ENCODE results near the gene TTBK1.

DNA sequence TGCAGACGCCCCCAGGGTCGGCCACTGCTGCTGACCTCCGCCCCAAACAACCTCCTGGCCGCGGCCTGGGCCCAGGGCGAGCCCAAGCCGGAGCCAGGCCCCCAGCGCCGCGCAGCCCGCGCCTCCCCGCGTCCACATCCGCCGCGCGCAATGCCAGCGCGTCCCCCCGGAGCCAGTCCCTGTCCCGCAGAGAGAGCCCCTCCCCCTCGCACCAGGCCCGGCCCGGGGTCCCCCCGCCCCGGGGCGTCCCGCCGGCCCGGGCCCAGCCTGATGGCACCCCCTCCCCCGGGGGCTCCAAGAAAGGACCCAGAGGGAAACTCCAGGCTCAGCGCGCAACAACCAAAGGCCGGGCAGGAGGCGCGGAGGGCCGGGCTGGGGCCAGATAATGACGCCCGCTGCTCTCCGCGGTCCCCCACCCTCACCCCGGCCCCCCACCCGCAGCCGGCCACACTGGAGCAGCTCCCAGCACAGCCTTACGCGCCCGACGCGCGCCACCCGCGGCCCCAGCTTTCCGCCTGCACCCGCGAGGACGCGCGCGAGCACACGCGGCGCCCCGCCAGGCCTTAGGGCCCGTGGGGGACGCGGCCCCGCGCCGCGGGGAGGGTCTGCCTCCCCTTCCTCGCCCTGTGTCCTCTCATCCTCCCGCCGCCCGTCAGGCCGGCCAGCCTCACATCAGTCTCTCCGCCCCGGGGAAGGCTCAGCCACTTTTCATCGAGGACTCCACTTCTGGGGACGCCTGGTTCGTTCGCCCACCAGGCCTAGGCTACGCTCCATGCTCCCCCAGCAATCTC lies 41.9 kb downstream of the TTBK1 start:
- TF ChIP-seq, protein P1, sequence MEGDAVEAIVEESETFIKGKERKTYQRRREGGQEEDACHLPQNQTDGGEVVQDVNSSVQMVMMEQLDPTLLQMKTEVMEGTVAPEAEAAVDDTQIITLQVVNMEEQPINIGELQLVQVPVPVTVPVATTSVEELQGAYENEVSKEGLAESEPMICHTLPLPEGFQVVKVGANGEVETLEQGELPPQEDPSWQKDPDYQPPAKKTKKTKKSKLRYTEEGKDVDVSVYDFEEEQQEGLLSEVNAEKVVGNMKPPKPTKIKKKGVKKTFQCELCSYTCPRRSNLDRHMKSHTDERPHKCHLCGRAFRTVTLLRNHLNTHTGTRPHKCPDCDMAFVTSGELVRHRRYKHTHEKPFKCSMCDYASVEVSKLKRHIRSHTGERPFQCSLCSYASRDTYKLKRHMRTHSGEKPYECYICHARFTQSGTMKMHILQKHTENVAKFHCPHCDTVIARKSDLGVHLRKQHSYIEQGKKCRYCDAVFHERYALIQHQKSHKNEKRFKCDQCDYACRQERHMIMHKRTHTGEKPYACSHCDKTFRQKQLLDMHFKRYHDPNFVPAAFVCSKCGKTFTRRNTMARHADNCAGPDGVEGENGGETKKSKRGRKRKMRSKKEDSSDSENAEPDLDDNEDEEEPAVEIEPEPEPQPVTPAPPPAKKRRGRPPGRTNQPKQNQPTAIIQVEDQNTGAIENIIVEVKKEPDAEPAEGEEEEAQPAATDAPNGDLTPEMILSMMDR (IDR thresholded peaks at IDR 0.05; ENCODE audit: insufficient read depth, low read length): no peak
- TF ChIP-seq, protein P2, sequence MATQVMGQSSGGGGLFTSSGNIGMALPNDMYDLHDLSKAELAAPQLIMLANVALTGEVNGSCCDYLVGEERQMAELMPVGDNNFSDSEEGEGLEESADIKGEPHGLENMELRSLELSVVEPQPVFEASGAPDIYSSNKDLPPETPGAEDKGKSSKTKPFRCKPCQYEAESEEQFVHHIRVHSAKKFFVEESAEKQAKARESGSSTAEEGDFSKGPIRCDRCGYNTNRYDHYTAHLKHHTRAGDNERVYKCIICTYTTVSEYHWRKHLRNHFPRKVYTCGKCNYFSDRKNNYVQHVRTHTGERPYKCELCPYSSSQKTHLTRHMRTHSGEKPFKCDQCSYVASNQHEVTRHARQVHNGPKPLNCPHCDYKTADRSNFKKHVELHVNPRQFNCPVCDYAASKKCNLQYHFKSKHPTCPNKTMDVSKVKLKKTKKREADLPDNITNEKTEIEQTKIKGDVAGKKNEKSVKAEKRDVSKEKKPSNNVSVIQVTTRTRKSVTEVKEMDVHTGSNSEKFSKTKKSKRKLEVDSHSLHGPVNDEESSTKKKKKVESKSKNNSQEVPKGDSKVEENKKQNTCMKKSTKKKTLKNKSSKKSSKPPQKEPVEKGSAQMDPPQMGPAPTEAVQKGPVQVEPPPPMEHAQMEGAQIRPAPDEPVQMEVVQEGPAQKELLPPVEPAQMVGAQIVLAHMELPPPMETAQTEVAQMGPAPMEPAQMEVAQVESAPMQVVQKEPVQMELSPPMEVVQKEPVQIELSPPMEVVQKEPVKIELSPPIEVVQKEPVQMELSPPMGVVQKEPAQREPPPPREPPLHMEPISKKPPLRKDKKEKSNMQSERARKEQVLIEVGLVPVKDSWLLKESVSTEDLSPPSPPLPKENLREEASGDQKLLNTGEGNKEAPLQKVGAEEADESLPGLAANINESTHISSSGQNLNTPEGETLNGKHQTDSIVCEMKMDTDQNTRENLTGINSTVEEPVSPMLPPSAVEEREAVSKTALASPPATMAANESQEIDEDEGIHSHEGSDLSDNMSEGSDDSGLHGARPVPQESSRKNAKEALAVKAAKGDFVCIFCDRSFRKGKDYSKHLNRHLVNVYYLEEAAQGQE (IDR thresholded peaks at IDR 0.05; ENCODE audit: insufficient replicate concordance, low read depth): no peak
- TF ChIP-seq POLR2AphosphoS5 (IDR thresholded peaks at IDR 0.05; ENCODE audit: low read depth): no peak
- no peak for TF ChIP-seq GABPA (IDR thresholded peaks at IDR 0.05; ENCODE audit: low read depth)
- no peak for TF ChIP-seq SPI1 (IDR thresholded peaks at IDR 0.05; ENCODE audit: borderline replicate concordance, low read depth)
